HFF-Myc (cell line): Measurements from ENCODE around the gene HIC1.
"Not testable (repeated sequence)": the region's sequence is repeated elsewhere in the genome, so short reads cannot be mapped to it uniquely, and the experiment has no call there.

Experiments used
- DNase-seq: peaks from one replicate; pipeline ENCODE4 v3.0.0-alpha.2; 2011; ENCODE audit warnings: low read depth; ENCODE audit errors: extremely low read depth
- H3K4me3 ChIP-seq: replicated peaks from 2 replicates; pipeline ENCODE4 v1.5.1; 2011; ENCODE audit warnings: low read depth, mild to moderate bottlenecking, control low read depth, low read length
- CTCF ChIP-seq: IDR thresholded peaks from 2 replicates; pipeline ENCODE4 v1.5.1; 2012; ENCODE audit warnings: mild to moderate bottlenecking, low read depth, low read length, control low read depth; ENCODE audit errors: missing control alignments

HIC1 gene, protein sequence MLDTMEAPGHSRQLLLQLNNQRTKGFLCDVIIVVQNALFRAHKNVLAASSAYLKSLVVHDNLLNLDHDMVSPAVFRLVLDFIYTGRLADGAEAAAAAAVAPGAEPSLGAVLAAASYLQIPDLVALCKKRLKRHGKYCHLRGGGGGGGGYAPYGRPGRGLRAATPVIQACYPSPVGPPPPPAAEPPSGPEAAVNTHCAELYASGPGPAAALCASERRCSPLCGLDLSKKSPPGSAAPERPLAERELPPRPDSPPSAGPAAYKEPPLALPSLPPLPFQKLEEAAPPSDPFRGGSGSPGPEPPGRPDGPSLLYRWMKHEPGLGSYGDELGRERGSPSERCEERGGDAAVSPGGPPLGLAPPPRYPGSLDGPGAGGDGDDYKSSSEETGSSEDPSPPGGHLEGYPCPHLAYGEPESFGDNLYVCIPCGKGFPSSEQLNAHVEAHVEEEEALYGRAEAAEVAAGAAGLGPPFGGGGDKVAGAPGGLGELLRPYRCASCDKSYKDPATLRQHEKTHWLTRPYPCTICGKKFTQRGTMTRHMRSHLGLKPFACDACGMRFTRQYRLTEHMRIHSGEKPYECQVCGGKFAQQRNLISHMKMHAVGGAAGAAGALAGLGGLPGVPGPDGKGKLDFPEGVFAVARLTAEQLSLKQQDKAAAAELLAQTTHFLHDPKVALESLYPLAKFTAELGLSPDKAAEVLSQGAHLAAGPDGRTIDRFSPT

DNA sequence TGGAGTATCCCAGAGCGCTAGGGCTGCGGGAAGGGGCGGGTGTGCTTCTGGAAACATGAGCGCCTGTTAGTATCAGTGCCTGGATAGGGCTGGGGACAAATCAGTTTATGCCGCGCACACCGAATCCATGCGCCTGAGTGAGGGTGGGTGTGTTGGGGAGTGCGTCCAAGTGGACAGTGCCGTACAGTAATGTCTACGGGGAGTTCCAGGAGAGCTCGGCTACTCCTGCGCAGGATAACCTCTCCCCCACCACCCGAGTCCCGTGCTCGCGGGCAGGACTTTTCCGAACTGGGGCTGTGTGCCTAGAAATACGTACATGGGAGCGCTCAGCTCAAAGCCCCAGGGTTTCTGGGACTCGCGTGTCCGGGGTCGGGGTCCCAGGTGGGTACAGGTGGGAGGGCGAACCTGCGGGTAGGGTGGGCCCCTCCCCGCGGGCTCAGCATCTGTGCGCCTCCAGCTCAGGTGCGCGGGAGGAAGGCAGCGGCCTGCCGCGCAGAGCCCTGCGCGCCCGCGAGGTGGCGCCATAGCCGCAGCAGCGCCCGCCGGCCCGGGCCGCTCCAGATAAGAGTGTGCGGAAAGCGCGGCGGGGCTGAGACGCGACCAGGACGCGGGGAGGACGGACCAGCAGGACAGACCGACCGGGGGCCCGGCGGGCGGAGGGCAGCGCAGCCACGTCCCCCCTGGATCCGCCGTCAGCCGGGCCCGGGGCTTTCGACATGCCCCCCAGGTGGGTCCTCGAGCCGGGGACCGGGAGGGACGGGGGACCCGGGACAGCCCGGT lies at the start of gene HIC1:
TSS of gene HIC1 (plus strand) at position 592 of the 780 bp plus-strand sequence. CDS start 1,588 bp downstream, outside the sequence.
- peak within 1 kb of the TSS; percentile 81 for H3K4me3 ChIP-seq
- DNase-seq = no peak
- TF ChIP-seq CTCF = peak; percentile 76

DNA sequence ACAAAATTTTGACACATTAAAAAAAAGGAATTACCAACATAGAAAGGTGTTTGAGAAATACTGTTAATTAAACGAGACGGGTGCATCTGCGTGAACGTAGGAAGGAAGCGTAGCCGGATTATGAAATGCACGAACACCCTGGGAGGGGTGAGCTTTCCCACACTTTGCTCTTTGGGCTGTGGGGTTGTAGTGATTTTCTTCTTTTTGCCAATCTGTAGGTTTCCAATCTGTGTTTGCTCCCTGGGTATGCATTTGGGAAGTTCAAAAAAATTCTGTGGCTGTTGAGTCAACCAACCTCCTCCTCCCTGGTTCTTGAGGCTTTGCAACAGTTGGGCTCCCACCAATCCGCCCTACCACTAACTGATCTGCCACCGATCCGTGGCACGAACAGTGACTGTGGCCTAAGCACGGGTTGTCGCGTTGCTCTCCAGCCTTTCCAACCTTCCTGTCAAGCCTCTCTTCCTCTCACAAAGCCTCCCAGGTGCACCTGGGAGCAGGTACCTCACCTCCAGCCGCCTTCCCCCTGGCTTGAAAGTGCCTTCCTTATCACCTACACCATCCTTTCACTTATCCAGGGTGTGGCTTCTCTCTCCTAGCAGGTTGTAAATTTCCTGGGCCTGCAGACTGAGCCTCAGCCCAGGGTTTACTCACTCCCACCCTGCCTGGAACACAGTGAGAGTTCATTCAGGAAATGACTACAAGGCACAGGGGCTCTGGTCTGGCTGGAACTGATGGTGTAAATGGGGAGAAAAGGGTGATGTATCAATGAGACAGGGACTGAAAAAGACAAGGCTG lies 46.4 kb upstream of the HIC1 start:
- no peak overlapping the region for H3K4me3 ChIP-seq
- DNase-seq = no peak
- TF ChIP-seq CTCF = no peak

- no peak overlapping the region for H3K4me3 ChIP-seq
- no peak for TF ChIP-seq CTCF
- no peak for DNase-seq
These were observed 45.2 kb upstream of the HIC1 start for GRCh38 chr17:2009737-2010136.

- no peak for DNase-seq
- peak overlapping the region; percentile 10; the same call in 1 of the 2 replicates for H3K4me3 ChIP-seq
- TF ChIP-seq CTCF = no peak
These were observed 43.2 kb upstream of the HIC1 start for GRCh38 chr17:2011411-2012371.

DNA sequence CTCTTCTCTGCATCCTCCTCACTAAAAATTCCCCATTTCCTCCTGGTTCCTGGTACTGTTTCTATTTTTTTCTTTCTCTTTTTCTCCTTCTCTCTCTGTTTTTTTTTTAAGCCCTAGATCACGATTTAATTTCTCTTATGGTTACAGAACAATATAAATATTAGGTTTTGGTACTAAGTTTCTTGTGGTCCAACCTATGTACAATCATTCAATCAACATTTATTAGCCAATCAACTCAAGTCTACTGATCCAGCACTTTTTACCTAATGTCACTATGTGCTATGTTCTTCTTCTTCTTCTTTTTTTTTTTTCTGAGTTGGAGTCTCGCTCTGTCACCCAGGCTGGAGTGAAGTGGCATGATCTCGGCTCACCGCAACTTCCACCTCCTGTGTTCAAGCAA lies 42.4 kb upstream of the HIC1 start:
- TF ChIP-seq CTCF = no peak
- H3K4me3 ChIP-seq = no peak overlapping the region
- DNase-seq = no peak

- H3K4me3 ChIP-seq, DNase-seq: not testable (repeated sequence)
These were observed 41.5 kb upstream of the HIC1 start for GRCh38 chr17:2013220-2013993.
